Eye (tissue), 1 donor: ENCODE measurements around the gene TRAPPC2L.

Experiments used
- DNase-seq: peaks from one replicate; pipeline ENCODE4 v3.0.0-alpha.2; 2015

Gene TRAPPC2L

DNA sequence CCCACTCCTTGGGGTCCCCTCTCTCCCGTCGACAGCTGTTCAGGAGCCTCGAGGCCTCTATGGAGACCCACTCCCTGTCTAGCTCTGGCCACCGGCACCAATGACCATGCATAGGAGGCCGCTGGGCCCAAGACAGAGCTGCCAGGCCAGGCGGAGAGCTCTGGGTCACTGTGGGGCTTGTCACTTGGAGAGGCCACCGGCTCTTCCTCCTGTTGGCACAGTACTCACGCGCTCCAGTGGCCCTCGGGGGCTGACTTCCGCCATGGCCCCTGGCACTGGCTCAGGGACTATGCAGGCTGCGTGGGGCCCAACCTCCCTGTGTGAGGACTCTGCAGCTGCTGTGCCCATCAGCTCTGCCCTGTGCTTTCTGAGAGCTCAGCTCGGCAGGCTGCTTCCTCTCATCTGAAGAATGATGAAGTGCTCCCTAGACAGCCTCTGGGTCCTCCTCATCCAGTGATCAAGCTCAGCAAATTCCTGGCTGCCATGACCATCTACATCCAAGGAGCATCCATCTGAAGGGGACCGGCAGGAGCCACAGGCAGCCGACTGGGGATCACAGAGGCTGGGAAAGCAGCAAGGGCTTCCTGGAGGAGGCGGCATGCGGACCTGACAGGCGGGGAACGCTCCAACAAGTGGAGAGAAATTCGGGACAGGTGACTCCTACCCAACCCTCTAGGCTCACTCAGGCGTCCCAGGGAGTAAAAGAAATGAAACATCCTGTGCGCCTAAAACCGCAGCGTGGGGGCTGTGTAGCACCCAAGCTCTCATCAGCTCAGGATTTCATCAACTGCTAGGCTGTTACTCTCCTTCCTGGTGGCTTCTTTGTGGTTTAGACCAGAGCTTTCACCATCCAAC is 17.0 kb upstream of the TRAPPC2L start:
- DNase-seq: no peak

DNA sequence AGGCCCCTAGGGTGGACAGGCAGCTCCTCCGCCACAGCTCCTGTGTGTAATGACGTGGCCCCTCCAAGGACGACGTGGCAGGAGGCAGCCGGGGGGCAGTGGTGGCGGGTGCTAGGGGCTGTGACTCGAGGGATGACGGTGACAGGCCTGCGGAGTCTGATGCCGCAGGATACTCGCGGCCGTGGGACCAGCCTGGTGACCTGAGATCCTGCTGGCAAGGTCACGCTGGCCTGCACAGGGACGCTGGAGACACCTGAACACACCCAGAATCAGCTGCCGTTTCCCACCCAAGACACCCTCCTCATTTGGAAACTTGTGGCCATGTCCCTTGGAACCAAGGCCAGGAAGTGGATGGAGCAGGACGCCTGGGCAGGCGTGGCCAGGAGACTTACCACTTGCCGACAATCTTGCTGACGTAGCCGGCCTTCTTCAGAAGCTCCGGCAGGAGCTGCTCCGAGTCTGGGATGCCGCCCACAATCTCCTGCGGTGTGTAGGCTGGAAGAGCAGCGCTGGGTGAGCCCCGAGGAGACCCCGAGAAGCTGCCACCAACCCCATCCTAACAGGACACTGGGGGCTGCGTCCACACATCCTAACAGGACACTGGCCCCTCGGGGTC is 16.2 kb upstream of the TRAPPC2L start:
- DNase-seq: no peak

DNA sequence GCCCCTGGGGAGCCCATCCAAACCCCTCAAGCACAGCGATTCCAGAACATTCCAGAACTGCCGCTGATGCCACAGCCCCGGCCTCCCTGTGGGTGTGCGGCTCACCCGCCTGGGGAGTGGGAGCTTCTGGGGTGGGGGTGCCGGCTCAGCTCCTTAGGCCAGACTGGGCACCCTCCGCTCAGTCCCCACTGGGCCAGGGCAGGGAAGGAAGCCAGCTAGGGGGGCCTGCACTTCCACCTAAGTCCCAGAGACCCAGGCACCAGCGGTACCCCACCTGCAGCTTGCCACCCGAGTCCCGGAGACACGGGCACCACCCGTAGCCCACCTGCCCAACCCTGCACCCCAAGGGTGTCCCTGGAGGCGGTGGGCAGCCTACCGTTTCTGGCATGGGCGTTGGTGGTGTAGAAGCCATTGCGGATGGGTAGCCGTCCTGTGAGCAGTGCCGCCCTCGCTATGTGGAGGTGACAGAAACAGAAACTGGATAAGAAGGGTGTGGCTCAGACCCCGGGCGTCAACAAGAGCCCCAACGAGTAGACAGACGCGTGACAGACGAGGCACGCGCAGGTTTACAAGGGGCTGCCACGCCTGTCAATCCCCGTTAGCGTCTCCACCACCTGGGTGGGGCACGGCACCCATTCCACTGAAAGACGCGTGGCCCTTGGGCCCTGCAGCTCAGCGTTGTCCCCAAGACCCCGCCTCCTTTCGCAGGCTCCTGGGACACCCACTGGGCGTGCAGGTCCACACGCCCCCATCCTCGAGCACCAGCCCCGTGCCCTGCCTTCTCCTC is 15.2 kb upstream of the TRAPPC2L start:
- DNase-seq: no peak

DNA sequence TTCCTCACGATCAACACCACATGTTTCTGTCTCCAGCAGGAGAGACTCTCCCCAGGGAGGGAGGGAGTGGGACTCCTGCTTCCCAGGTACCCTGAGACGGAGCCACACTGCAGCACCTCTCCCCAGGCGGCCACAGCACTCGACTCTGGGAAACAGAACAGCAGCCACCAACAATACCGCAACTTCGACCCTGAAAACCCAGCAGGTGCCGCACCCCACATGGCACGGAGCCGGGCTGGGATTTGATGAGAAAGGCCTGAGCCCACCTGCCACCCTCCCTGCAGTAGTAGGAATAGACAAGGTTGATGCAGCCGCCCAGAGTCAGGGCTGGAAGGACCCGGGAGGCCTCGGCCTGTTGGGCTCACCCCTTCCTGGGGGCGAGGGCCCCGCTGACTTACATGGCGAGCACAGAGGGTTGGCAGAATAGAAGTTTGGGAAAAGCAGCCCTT is 14.6 kb upstream of the TRAPPC2L start:
- no peak for DNase-seq

DNA sequence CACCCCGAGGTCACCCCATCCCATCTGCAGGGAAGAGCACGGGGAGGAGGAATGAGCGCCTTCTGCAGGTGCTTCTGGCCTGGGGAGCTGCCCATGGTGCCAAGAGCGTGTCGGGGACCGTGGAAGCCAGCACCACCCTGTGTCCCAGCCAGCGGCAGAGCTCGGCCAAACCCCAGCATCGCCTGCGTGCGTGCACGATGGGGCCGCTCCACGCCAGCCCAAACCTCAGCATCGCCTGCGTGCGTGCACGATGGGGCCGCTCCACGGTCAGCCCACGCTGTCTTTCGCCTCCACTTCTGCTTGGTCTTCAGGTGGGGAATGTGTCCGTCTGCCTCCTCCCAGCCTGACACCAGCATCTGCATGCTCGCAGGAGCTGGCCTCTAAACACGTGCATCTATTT is 14.1 kb upstream of the TRAPPC2L start:
- no peak for DNase-seq

DNA sequence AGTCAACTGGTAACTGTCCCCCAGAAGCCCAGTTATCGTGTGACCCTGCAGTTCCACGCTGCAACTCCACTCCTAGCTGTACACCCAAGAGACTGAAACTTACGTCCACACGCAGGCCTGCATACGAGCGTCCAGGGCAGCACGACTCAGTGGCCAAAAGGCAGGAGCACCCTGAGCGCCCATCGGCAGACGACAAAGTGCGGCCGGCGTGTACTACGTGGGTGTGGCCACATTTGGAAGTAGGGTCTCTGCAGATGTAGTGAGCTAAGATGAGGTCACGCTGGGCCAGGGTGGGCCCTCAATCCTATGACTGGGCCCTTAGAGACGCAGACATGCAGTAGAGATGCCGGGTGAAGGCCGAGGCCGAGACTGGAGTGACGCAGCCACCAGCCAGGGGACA is 13.7 kb upstream of the TRAPPC2L start:
- no peak for DNase-seq

DNA sequence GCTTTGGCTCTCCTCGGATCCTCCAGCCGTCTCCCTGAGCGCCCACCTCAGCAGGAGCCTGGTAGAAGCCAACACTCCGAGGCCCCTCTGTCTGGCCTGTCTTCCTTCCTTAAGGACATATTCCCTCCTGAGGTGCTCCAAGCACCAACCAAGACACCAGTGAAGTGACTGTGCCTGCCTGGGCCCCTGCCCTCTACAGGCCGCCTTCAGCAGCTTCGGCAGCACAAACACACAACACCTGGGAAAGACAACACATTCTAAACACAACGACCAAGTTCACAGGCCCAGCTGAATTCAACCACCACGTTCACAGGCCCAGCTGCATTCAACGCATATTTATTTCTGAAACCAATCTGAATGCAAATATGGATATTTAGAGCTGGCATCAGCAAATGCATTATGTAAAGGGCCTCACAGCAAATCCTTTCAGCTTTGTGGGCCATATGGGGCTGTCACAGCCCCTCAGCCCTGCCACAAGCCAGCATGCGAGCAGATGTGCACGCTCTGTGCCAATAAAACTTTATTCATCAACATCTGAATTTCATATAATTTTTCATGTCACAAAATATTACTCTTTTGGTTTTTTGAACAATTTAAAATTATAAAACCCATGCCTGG is 12.4 kb upstream of the TRAPPC2L start:
- no peak for DNase-seq

DNA sequence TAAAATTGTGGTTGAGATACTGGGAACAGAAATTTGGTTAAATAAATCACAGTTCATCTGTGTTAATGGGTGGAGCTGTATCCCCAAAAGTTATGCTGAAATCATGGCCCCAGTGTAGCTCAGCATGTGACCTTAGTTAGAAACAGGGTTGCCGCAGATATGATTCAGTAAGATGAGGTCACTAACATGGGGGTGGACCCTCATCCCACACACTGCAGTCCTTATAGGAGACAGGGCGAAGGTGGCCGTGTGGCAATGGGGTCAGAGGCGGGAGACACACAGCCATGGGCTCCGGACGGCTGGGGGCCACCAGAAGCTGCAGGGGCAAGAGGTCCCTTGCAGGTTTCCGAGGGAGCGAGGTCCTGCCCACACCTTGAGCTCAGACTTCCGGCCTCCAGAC is 10.8 kb upstream of the TRAPPC2L start:
- DNase-seq: no peak

DNA sequence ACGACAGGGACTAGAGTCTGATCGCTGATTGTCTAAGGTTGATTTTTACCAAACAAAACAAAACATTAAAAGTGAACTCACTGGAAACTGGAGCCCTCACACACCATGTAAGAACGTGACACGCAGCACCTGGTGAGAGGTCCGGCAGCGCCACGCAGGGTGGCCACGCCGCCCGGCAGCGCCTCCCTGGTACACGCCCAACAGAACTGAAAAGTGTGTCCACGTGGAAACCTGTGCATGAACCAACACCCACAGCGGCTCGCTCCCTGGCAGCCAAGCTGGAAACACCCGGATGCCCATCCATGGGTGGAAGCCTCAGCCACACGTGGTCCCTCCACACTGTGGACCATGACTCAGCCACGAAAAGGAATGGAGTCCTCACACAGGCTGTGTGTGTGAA is 9.3 kb upstream of the TRAPPC2L start:
- no peak for DNase-seq

DNA sequence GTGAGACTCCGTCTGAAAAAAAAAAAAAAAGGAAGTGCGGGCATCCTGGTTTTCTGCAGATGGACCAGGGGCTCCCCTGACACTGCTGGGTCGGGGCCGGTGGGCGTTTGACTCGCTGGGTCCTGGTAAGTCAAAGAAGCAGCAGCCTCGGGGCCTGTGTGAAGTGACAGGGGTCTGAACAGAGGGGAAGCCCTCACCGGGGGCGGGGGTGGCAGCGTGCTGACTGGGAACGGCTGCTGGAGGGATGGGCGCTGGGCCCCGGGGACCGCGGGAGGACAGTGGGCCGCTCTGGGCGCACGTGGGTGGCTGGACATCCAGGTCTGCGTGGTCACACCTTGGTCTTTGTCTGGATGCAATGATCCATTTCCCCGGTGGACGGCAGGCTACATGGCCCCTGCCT is 8.4 kb upstream of the TRAPPC2L start:
- DNase-seq: no peak

DNA sequence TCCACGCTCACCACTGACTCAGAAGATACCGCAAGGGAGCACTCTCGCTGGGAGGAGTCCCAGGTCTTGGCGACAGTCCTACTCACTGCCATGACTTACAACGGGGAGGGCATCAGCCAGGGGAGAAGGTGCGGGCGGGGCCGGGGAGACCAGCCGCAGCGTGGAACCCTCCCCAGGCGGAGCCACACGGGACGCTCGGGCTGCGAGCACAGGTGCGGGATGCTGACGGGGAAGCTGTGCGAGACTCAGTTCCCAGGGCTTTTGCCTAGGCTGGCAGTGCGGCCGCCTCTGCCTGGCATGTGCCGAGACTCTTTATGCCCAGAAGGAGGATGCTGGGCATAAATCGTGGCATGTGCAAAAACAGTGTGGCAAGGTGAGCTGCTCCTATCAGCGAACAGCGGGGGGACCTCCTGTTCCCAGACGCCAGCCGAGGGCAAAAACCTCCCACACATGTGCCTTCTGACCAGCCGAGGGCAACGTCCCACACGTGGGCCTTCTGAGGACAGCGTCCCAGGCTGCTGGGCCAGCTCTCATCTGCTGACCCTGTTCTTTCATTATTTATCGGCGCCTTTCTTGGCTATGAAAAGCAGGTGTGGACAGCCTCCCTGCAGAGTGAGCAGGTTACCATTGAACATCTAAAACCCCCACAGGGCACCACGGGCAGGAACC is 6.3 kb upstream of the TRAPPC2L start:
- no peak for DNase-seq

DNA sequence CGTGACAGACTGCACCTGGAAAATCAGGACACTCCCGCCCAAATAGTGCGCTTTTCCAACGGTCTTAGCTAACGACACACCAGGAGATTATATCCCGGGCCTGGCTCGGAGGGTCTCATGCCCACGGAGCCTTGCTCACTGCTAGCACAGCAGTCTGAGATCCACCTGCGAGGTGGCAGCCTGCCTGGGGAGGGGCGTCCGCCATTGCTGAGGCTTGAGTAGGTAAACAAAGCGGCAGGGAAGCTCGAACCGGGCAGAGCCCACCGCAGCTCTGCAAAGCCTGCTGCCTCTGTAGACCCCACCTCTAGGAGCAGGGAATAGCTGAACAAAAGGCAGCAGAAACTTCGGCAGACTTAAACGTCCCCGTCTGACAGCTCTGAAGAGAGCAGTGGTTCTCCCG is 5.3 kb upstream of the TRAPPC2L start:
- DNase-seq: no peak

DNA sequence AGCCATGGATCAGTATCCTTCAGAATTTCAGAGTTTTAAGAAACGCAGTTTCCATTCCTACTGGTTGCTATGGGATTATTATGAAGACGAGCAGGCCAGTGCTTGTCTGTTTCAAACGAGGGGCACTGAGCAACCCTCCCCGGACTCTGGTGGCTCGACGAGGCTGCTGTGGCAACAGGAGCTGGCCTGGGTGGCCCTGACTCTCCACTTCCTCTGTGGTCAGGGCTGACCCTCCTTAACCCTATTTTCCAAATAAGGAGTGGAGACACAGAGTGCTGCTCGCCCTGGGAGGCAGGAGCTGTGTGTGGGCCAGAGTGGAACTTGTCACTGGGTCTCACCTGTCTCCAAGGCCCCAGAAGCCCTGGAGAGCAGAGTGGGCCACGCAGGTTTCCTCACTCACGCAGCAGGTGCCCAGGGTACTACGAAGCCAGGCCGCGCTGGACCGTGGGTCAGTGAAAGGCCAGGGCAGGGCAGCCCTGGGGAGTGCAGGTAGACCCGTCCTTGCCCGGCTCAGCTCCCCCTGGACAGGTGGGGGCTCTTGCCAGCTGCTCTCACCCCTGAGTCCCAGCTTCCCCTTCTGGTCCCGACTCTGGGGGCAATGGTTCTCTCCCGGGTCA is 3.5 kb upstream of the TRAPPC2L start:
- no peak for DNase-seq

DNA sequence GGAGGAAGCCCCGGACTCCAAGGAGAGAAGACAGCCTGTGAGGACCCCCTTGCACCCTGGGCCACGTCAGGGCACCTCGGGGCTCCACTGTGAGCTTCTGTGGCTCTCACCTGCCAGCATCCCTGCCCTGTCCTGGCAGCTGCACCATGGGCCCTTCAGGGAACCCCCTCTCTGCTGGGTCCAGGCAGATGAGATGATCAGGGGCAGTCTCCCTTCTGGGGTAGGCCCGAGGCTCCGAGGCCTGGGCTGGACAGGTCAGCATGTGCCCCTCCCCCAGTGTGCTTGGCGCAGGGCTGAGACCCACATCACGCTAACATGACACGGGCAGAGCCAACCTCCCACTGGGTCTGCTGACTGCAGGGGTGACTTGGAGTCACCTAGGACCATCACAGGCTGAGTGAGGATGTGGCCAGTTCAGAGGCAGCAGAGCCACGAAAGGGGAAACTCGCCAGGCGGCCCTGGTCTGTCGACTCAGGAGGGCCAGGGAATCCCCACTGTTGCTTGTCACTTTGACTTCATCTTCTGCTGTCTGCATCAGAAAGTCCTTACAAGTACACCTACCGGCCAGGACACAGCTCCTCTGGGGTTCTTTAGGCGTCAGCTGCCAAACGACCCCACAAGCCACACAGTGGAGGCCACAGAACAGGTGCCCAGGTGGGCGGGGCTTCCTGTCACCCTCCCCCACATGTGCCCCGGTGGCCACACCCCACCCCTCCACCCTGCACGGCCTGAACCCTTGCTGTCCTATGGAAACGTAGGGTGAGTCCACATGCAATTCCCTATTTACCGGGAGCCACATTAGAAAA is 2.4 kb upstream of the TRAPPC2L start:
- no peak for DNase-seq

DNA sequence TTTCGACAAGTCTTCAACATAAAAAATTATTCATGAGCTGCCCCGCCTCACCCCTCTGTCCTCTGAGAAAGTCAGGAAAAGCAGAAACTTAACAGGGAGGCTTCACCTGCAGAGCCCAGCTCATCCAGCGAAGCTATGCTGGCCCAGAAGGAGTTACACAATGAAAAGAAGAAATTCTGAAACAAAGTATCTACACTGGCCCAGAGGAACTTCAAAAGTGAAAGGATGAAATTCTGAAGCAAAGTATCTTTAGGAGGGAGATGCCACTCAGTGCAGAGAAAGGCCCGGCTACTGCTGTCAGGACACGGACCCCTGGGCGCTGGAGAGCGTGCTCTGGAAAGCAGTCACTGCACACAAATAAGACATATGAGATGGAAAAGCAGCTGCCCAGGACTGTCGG is 1.8 kb upstream of the TRAPPC2L start:
- DNase-seq: no peak

DNA sequence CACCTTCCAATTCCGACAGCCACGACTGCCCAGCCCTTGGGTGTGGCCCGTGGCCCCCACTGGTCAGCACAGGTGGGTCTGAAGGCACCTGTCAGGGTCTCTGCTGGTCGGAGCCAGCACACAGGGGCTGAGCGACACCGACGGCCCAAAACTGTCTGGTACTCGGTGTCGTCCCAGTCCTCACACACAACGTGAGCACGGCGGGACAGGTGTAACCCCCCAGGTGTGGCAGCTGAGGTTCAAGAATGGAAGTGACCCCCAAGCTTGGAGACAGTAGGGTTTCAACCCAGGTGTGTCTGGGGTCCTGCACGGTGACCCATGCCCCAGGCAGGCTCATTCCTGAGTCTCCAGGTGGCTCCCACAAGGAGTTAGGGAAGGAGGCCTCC is 1.2 kb upstream of the TRAPPC2L start:
- no peak for DNase-seq

DNA sequence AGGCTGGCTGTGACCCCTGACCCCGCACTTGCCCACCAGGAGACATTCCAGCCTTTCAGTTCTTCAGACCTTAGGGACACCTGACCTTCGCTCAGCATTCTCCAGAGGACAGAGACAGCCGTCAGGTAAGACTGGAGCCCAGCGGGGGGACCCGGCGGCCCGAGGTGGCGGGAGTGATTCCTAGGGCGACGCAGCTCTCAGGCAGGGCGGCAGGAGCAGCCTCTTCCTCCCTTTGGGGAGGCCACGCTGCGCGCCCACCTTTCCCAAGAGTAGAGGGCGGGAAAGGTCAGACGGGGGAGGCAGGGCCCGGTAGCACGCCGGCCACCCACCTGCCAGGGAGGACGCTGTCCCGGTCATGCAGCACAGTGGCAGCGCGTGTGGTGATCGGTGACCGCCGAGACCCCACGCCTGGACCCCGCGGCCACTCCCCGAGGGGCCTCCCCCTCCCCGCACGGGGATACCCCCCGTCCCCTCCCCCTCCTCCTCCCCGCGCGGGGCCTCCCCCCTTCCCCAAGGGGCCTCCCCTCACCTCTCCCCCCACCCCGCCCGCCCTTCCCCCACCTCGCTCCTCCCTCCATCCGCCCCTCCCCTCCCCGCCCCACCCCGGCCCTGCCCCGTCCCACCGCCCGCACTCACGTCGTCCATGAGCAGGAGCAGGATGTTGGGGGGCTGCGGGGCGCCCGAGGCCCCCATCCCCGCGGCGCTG is 652 bp upstream of the TRAPPC2L start:
- peak; percentile 37 for DNase-seq

DNA sequence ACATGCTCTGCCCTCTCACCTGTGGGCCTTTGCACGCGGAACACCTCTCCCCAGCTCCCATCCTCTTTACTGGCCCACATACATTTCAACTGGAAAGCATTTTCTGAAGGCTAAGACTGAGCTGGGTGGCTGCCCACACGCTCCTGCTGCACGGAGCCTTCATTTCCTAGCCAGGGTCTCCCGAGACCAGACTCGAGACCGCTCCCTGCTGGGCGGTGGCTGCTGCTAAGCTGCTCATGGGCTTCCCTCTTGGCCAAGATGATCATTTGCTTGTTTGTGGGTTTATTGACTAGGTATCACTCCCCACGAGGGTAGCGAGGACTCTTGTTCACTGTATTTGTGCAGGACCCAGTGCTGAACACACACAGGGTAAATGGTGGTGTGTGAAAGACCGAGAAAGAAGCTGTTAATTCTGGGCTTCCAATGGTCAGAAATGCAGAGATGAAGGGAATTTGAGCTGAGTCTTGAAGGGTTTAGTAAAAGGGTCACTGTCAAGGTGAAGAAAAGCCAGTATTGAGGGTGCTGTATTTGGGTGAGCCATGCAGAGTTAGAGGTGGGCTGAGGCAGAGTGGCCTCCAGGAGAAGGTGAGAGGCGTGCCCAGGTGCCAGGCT is 907 bp downstream of the TRAPPC2L start:
- peak; percentile 84 for DNase-seq

DNA sequence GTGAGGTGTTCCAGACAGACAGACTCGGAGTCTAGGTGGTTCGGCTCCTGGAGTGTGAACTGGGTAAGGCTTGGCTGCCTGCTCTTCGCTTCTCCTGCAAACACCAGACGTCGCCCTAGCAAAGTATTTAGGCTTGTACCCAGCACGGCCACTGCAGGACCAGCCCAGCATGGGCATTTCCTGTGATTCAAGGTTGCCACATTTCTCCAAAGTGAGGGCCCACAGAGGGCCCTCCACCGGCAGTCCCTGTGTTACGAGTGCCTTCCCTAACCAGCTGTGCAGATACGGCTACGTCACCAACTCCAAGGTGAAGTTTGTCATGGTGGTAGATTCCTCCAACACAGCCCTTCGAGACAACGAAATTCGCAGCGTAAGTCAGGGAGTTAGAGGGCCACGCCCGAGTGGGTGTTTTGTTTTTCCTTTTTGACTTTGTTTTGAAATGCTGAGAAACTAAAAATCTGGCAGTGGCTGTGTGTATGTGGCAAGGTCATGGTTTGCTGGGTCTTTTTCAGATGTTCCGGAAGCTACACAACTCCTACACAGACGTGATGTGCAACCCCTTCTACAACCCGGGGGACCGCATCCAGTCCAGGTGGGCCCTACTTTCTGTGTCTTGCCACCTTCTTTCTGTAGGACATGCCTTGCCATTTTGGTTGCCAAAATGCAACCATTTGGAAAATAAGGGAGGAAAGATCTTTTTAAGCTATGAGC is 2.6 kb downstream of the TRAPPC2L start:
- no peak for DNase-seq

DNA sequence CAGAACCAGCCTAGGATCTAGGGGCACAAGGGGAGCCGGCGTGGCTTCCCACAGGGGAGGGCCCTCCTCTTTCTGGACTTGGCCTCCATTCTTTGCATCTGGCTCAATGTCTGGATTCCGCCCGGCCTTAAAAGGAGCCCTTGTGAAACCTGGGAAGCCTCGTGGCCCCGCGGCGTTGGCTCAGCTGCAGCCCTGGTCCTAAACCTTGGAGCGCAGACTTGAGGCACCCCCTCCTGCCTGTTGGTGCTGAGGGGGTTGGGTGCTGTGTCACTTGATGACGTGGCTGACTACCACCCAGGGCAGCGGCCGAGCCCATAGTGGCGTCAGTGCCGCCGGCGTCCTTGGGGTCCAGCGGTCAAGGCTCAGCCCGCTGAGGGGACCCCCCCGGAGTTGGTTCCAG is 4.4 kb downstream of the TRAPPC2L start:
- no peak for DNase-seq
